Sigmoid colon (tissue), 7 donors: ENCODE data around the gene TOX3. TPM values are rescaled to one million over a fixed set of nuclear protein-coding genes. Genes with fewer than 3 reads are reported as not detected.

ENCODE experiments used
- DNase-seq: peaks from one replicate; pipeline ENCODE4 v3.0.0-alpha.2; 2019
- H3K27ac ChIP-seq, 4 donors: fragments of 200-600 bp; sonication (generic); one replicate each; pipeline ENCODE4 v1.5.1; 2016 to 2019; ENCODE audit warnings: mild to moderate bottlenecking in 1 of 4
- H3K27me3 ChIP-seq, 3 donors: fragments of 200-600 bp; sonication (generic); one replicate each; pipeline ENCODE4 v1.5.1; 2019; ENCODE audit warnings: mild to moderate bottlenecking in 1 of 3
- H3K36me3 ChIP-seq, 4 donors: fragments of 200-600 bp; sonication (generic); one replicate each; pipeline ENCODE4 v1.5.1; 2016 to 2019
- H3K4me1 ChIP-seq, 4 donors: fragments of 200-600 bp; sonication (generic); one replicate each; pipeline ENCODE4 v1.5.1; 2017 to 2019
- H3K4me3 ChIP-seq, 4 donors: fragments of 200-600 bp; sonication (generic); one replicate each; pipeline ENCODE4 v1.5.1; 2017 to 2019; ENCODE audit warnings: mild to moderate bottlenecking in 2 of 4, moderate library complexity in 1 of 4
- H3K9me3 ChIP-seq, 4 donors: fragments of 200-600 bp in 3 of 4; sonication (generic) in 3 of 4; one replicate each; pipeline versions ENCODE4 v1.5.1 to v1.6.1; 2013 to 2019
- EP300 ChIP-seq, 4 donors: sonication (generic); formaldehyde crosslinking; IDR thresholded peaks; one replicate each; pipeline ENCODE4 v1.6.1; 2017; ENCODE audit warnings: antibody characterized with exemption in 4 of 4
- POLR2A ChIP-seq, 2 donors: fragments of 450-650 bp; IDR thresholded peaks; one replicate each; pipeline ENCODE4 v1.6.1; 2016; ENCODE audit warnings: antibody characterized with exemption in 2 of 2, mild to moderate bottlenecking in 2 of 2, moderate library complexity in 2 of 2
- POLR2AphosphoS5 ChIP-seq, 4 donors: sonication (generic); formaldehyde crosslinking; IDR thresholded peaks; one replicate each; pipeline ENCODE4 v1.6.1; 2017; ENCODE audit warnings: antibody characterized with exemption in 4 of 4
- WGBS, 2 donors: extraction: QIAGEN DNeasy Blood & Tissue Kit; methylation state at CpG; one replicate each; pipeline ENCODE4 v1.1.7; 2013; 5-methylcytosine and 5-hydroxymethylcytosine counted together
- intact Hi-C: fragments of 100-400 bp; cut with DNase I; formaldehyde crosslinking; loops from one replicate; pipeline ENCODE4 v1.15.1; 2023
- polyA plus RNA-seq, 3 donors: library from polyadenylated mRNA; stranded (reverse); fragments of 200-250 nt; gene quantifications; one replicate each; pipeline ENCODE4 v1.2.3, GENCODE V29; 2013
- total RNA-seq, 4 donors: library from RNA; depleted of rRNA; stranded (reverse); fragments of >200 nt; gene quantifications; one replicate each; pipeline ENCODE4 v1.1.0, GENCODE V29; 2016
- TF ChIP-seq, protein P1 (sequence below), 4 experiments: fragments of 450-650 bp in 3 of 4; fragments of 200-600 bp in 1 of 4; IDR thresholded peaks; one replicate each; pipeline ENCODE4 v1.5.1; 2016 to 2019; ENCODE audit warnings: antibody characterized with exemption in 4 of 4, mild to moderate bottlenecking in 3 of 4, moderate library complexity in 2 of 4
- donor health status: healthy with polysubstance abuse.
- donor health status: Bipolar disorder and iron deficiency.
- donor health status: healthy.

TOX3 gene
- total and polyA plus RNA-seq, 7 donors, result 0.28 to 18.0 (median 7.1) TPM; not detected in 1

DNA sequence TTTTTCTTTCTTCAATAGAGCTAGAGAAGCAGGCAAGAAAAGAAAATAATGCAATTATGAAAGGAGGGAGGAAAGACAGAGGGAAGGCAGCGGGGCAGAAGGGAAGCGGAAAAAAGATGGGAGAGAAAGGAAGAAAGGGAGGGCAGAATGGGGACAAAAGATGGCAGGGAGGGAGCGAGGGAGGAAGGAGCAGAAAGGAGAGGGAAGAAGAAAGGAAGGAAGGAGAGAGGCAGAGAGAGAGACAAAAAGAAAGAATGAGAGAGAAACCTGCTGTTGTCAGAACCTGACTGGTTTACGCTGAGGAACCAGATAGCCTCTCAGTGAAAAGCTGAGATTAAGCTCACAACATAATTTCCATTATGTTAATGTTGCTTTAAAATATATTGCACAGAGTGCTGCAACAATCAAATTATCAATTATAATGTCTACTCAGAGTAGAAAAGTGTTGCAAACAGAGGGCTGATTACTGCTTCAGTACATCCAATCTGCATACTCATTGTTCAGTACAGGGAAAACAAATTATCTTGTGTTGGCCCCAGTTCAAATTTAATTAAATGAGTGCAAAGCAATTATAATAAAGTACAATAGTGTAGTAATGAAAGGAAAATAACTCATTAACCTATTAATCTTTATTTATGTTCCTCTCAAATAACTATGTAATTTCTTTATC is 32.0 kb upstream of the TOX3 start:
- Histone ChIP-seq H3K4me1 (no peaks in the 10 kb centered on the region), H3K4me3 (no peak overlapping the region), H3K27ac (no peak overlapping the region), H3K36me3 (no peaks in the 10 kb centered on the region), H3K9me3 (no peaks in the 10 kb centered on the region), H3K27me3 (no peaks in the 10 kb centered on the region)
- TF ChIP-seq POLR2AphosphoS5 (IDR thresholded peaks at IDR 0.05), result no peak
- TF ChIP-seq POLR2A (IDR thresholded peaks at IDR 0.05), result no peak
- no peak for TF ChIP-seq EP300 (IDR thresholded peaks at IDR 0.05)
- TF ChIP-seq, protein P1, sequence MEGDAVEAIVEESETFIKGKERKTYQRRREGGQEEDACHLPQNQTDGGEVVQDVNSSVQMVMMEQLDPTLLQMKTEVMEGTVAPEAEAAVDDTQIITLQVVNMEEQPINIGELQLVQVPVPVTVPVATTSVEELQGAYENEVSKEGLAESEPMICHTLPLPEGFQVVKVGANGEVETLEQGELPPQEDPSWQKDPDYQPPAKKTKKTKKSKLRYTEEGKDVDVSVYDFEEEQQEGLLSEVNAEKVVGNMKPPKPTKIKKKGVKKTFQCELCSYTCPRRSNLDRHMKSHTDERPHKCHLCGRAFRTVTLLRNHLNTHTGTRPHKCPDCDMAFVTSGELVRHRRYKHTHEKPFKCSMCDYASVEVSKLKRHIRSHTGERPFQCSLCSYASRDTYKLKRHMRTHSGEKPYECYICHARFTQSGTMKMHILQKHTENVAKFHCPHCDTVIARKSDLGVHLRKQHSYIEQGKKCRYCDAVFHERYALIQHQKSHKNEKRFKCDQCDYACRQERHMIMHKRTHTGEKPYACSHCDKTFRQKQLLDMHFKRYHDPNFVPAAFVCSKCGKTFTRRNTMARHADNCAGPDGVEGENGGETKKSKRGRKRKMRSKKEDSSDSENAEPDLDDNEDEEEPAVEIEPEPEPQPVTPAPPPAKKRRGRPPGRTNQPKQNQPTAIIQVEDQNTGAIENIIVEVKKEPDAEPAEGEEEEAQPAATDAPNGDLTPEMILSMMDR (IDR thresholded peaks at IDR 0.05), result no peak
- 86 to 87% methylated on average over 4 of the region's 4 CpGs for WGBS, 2 donors
- intact Hi-C loops, result no loop called here
- DNase-seq, result no peak

- 21 to 64% methylated on average over 11 of the region's 11 CpGs for WGBS, 2 donors
- no peak for TF ChIP-seq POLR2A (IDR thresholded peaks at IDR 0.05)
- no peak for TF ChIP-seq POLR2AphosphoS5 (IDR thresholded peaks at IDR 0.05)
- TF ChIP-seq EP300 (IDR thresholded peaks at IDR 0.05), result no peak
- TF ChIP-seq, protein P1 (IDR thresholded peaks at IDR 0.05), result no peak
- Histone ChIP-seq H3K9me3 (no peaks in the 10 kb centered on the region), H3K27me3 (no peaks in the 10 kb centered on the region), H3K36me3 (no peaks in the 10 kb centered on the region), H3K27ac (no peak overlapping the region), H3K4me3 (no peak overlapping the region), H3K4me1 (no peaks in the 10 kb centered on the region)
- intact Hi-C loops, result no loop called here
- DNase-seq, result no peak
Observed at GRCh38 chr16:52578007-52578828, 31.3 kb upstream of the TOX3 start.

DNA sequence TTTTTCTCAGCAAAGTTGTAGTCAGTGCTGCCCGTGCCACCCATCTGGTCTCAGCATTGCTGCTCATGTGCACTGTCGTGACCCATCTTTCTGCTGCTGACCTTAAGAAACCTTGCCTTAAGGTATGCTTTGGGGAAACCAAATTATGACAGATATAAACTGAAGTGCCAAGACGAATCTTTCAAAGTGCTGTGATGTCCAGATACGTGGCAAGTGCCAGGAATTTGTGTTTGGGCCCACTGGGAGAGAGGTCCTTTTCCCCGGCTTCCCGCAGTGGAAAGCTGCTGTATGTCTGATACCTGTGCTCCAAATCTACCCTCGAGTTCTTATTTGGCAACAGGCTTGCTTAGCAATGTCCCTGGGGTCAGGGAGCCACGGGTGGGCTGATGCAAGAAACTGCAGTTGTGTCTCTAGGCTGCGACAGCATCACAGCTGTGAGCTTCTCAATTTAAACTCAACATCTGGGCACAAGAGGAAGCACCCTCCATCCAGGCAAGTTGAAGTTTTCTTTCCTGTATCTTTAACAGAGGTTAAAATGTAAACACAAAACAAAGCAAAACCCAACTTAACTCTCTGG is 30.3 kb upstream of the TOX3 start:
- no peaks in the 10 kb centered on the region for H3K27me3 ChIP-seq
- intact Hi-C loops, result no loop called here
- H3K4me3 ChIP-seq, result no peak overlapping the region
- TF ChIP-seq, protein P1 (IDR thresholded peaks at IDR 0.05), result no peak
- TF ChIP-seq POLR2AphosphoS5 (IDR thresholded peaks at IDR 0.05), result no peak
- no peak for TF ChIP-seq POLR2A (IDR thresholded peaks at IDR 0.05)
- no peak for TF ChIP-seq EP300 (IDR thresholded peaks at IDR 0.05)
- H3K9me3 ChIP-seq, result no peaks in the 10 kb centered on the region
- no peaks in the 10 kb centered on the region for H3K4me1 ChIP-seq
- WGBS, 2 donors, result 79 to 80% methylated on average over 9 of the region's 9 CpGs
- no peak overlapping the region for H3K27ac ChIP-seq
- DNase-seq, result no peak
- no peaks in the 10 kb centered on the region for H3K36me3 ChIP-seq

- Histone ChIP-seq H3K4me1 (no peaks in the 10 kb centered on the region), H3K9me3 (peaks cover 0 to 3% (median 0%) of the 10 kb centered on the region in 4 donors), H3K4me3 (no peak overlapping the region), H3K27ac (no peak overlapping the region), H3K36me3 (no peaks in the 10 kb centered on the region), H3K27me3 (no peaks in the 10 kb centered on the region)
- intact Hi-C loops, result no loop called here
- 18 to 60% methylated on average over 7 of the region's 7 CpGs for WGBS, 2 donors
- DNase-seq, result no peak
- TF ChIP-seq, protein P1 (IDR thresholded peaks at IDR 0.05), result no peak
- no peak for TF ChIP-seq EP300 (IDR thresholded peaks at IDR 0.05)
- no peak for TF ChIP-seq POLR2AphosphoS5 (IDR thresholded peaks at IDR 0.05)
- no peak for TF ChIP-seq POLR2A (IDR thresholded peaks at IDR 0.05)
Observed at GRCh38 chr16:52573365-52574299, 26.7 kb upstream of the TOX3 start.
